Esophagus squamous epithelium (tissue), 5 donors: ENCODE results near the gene KCTD1. TPM values are rescaled to one million over a fixed set of nuclear protein-coding genes. Genes with fewer than 3 reads are reported as not detected.

Experiments
- DNase-seq: peaks from one replicate; lab custom pipeline; 2025; lab: John Stamatoyannopoulos, UW
- H3K27ac ChIP-seq, 4 donors: fragments of 200-600 bp; sonication (generic); one replicate each; pipeline ENCODE4 v1.5.1; 2016 to 2019; ENCODE audit warnings: mild to moderate bottlenecking in 1 of 4
- H3K27me3 ChIP-seq, 4 donors: fragments of 200-600 bp; sonication (generic); 1 replicate in 3 of 4; 2 replicates in 1 of 4; pipeline versions ENCODE4 v1.5.1 to v1.6.0; 2017 to 2021; ENCODE audit warnings: antibody characterized with exemption in 1 of 4
- H3K36me3 ChIP-seq, 3 donors: fragments of 200-600 bp; sonication (generic); one replicate each; pipeline ENCODE4 v1.5.1; 2016 to 2019
- H3K4me1 ChIP-seq, 3 donors: fragments of 200-600 bp; sonication (generic); one replicate each; pipeline ENCODE4 v1.5.1; 2017 to 2019
- H3K4me3 ChIP-seq, 4 donors: fragments of 200-600 bp; sonication (generic); 1 replicate in 3 of 4; 2 replicates in 1 of 4; pipeline ENCODE4 v1.5.1; 2016 to 2019; ENCODE audit warnings: mild to moderate bottlenecking in 2 of 4, moderate library complexity in 1 of 4
- H3K9me3 ChIP-seq, 3 donors: fragments of 200-600 bp; sonication (generic); one replicate each; pipeline ENCODE4 v1.5.1; 2016 to 2019
- CTCF ChIP-seq, 6 experiments: fragments of 450-650 bp in 4 of 6; fragments of 200-600 bp in 2 of 6; sonication (generic) in 2 of 6; IDR thresholded peaks; one replicate each; pipeline ENCODE4 v1.5.1; 2016 to 2019; ENCODE audit warnings: antibody characterized with exemption in 6 of 6, mild to moderate bottlenecking in 4 of 6, moderate library complexity in 4 of 6
- POLR2A ChIP-seq, 4 donors: fragments of 450-650 bp; IDR thresholded peaks; one replicate each; pipeline ENCODE4 v1.6.1; 2017; ENCODE audit warnings: antibody characterized with exemption in 4 of 4, mild to moderate bottlenecking in 4 of 4, moderate library complexity in 3 of 4
- WGBS, 2 donors: methylation state at CpG; one replicate each; pipeline ENCODE4 v1.1.5; 2018; 5-methylcytosine and 5-hydroxymethylcytosine counted together
- intact Hi-C: fragments of 100-400 bp; cut with DNase I; formaldehyde crosslinking; loops from one replicate; pipeline ENCODE4 v1.15.0; 2022
- total RNA-seq, 4 donors: library from RNA; depleted of rRNA; stranded (reverse); fragments of >200 nt; gene quantifications; one replicate each; pipeline ENCODE4 v1.1.0, GENCODE V29; 2016
- donor health status: DM: yes; HTN: yes; CAD: no.

Gene KCTD1
- total RNA-seq, 4 donors from 2014 or later: 46.0 to 67.1 (median 56.6) TPM

- Histone ChIP-seq H3K4me3 (no peak overlapping the region), H3K27ac (no peak overlapping the region), H3K9me3 (no peaks in the 10 kb centered on the region), H3K4me1 (peaks cover 3 to 62% (median 7%) of the 10 kb centered on the region in 3 donors), H3K36me3 (no peaks in the 10 kb centered on the region), H3K27me3 (no peaks in the 10 kb centered on the region)
- intact Hi-C loops: no loop called here
- TF ChIP-seq POLR2A (IDR thresholded peaks at IDR 0.05) (no peak), CTCF (IDR thresholded peaks at IDR 0.05) (no peak)
- 57 to 70% methylated on average over 4 to 5 of the region's 5 CpGs for WGBS, 2 donors
- no peak for DNase-seq
Measured at GRCh38 chr18:26482569-26482968, 65.8 kb downstream of the KCTD1 start.

GRCh38 chr18:26480897-26481795, 67.2 kb downstream of the KCTD1 start:
- TF ChIP-seq CTCF (IDR thresholded peaks at IDR 0.05) (no peak), POLR2A (IDR thresholded peaks at IDR 0.05) (no peak)
- peaks cover 3 to 48% (median 7%) of the 10 kb centered on the region in 3 donors for H3K4me1 ChIP-seq
- H3K27me3 ChIP-seq: no peaks in the 10 kb centered on the region
- intact Hi-C loops: no loop called here
- no peaks in the 10 kb centered on the region for H3K9me3 ChIP-seq
- H3K27ac ChIP-seq: peak overlapping the region in 3 of 4 donors; percentile 35 to 56 (median 55)
- DNase-seq: no peak
- WGBS, 2 donors: 48 to 54% methylated on average over 8 of the region's 8 CpGs
- peaks cover 0 to 9% (median 0%) of the 10 kb centered on the region in 3 donors for H3K36me3 ChIP-seq
- no peak overlapping the region for H3K4me3 ChIP-seq

GRCh38 chr18:26479681-26480079, 68.7 kb downstream of the KCTD1 start:
- DNase-seq: no peak
- TF ChIP-seq POLR2A (IDR thresholded peaks at IDR 0.05): no peak
- no peak for TF ChIP-seq CTCF (IDR thresholded peaks at IDR 0.05)
- Histone ChIP-seq H3K4me1 (peaks cover 3 to 39% (median 7%) of the 10 kb centered on the region in 3 donors), H3K27ac (no peak overlapping the region), H3K36me3 (peaks cover 0 to 24% (median 0%) of the 10 kb centered on the region in 3 donors), H3K4me3 (no peak overlapping the region), H3K9me3 (no peaks in the 10 kb centered on the region), H3K27me3 (no peaks in the 10 kb centered on the region)
- intact Hi-C loops: no loop called here
- WGBS, 2 donors: 65 to 69% methylated on average over 6 of the region's 6 CpGs

- peaks cover 0 to 29% (median 0%) of the 10 kb centered on the region in 3 donors for H3K36me3 ChIP-seq
Measured at GRCh38 chr18:26479065-26479680, 69.2 kb downstream of the KCTD1 start.

More at GRCh38 chr18:26479065-26479680, 69.2 kb downstream of the KCTD1 start:
- intact Hi-C loops: no loop called here
- Histone ChIP-seq H3K4me3 (no peak overlapping the region), H3K9me3 (no peaks in the 10 kb centered on the region), H3K27me3 (no peaks in the 10 kb centered on the region), H3K27ac (no peak overlapping the region), H3K4me1 (peaks cover 3 to 39% (median 7%) of the 10 kb centered on the region in 3 donors)
- WGBS, 2 donors: 87 to 89% methylated on average over 20 to 25 of the region's 26 CpGs
- DNase-seq: no peak
- TF ChIP-seq POLR2A (IDR thresholded peaks at IDR 0.05): no peak
- no peak for TF ChIP-seq CTCF (IDR thresholded peaks at IDR 0.05)
